Stimulated activated CD4-positive, alpha-beta T cell treated with anti-CD3 and anti-CD28 coated beads, Interleukin-2, amount 100 ng/mL, for 48 hours (primary cell): ENCODE measurements around the gene RP2.

Experiments
- DNase-seq, 2 donors: peaks; one replicate each; pipeline ENCODE4 v3.0.0-alpha.2; 2020

The RP2 gene

GRCh38 chrX:46844913-46845312 lies 8.1 kb downstream of the RP2 start:
- DNase-seq = no peak

DNA sequence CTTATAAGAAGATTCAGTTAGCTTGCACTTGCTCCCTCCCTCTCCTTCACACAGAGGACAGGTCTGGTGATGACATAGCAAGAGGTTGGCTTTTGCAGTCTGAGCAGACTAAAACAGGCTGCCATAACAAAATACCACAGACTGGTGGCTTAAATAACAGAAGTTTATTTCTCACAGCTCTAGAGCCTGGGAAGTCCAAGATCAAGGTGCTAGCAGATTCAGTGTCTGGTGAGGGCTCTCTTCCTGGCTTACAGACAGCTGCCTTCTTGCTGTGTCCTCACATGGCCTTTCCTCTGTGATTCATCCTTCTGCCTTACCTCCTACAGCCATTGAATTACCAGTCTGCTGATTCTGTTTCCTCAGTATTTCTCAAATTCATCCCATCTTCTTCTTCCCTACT lies 13.1 kb downstream of the RP2 start:
- DNase-seq = no peak

DNA sequence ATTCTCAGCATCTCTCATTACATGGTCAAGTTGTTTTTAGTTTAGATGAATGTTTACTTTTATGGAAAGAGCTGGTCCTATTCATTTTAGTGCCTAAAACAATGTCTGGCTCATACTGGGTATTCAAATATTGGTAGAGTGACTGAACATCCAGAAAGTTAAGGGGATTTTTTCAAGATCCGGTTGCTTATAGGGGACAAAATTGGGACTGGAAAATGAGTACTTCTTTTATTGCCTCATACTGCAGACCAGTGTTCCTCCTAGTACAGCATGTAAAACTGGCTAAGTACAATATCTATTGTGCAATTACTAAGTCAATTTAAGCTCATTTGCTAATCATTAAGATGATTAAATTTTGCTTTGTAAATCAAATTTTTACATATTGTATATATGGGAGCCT lies 13.9 kb downstream of the RP2 start:
- no peak for DNase-seq

- no peak for DNase-seq
Observed at GRCh38 chrX:46856483-46856882, 19.6 kb downstream of the RP2 start.

- DNase-seq = no peak
Observed at GRCh38 chrX:46860557-46860956, 23.7 kb downstream of the RP2 start.

- no peak for DNase-seq
Observed at GRCh38 chrX:46863072-46863471, 26.2 kb downstream of the RP2 start.

- no peak for DNase-seq
Observed at GRCh38 chrX:46864606-46865005, 27.8 kb downstream of the RP2 start.

DNA sequence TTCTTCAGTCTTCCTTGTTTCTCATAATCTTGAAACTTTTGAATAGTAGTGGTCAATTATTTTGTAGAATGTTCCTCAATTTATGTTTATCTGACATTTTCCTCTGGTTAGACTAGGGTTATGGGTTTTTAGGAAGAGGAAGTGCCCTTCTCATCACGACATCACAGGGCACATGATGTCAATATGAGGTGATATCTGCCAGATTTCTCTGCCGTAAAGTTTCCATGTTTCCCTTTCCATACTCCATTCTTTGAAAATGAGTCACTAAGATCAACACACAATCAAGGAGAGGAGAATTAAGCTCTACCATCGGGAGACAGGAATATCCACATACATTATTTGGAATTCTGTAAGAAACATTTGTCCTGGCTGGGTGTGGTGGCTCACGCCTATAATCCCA lies 28.4 kb downstream of the RP2 start:
- DNase-seq = no peak

DNA sequence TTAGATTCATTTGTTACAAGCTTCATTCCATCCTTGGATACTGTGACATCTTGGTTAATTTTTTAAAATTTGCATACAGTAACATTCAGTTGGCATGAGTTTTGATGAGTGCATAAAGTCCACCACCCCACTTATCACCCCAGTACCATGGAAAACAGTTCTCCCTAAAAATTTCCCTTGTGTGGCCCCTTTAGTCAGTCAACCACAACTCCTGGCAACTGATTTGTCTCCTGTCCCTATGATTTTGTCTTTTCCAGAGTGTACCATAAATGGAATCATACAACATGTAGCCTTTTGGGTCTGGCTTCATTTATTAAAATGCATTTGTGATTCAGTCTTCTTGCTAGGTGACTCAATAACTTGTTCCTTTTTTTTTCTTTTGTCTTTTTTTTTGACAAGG lies 29.9 kb downstream of the RP2 start:
- DNase-seq = no peak

DNA sequence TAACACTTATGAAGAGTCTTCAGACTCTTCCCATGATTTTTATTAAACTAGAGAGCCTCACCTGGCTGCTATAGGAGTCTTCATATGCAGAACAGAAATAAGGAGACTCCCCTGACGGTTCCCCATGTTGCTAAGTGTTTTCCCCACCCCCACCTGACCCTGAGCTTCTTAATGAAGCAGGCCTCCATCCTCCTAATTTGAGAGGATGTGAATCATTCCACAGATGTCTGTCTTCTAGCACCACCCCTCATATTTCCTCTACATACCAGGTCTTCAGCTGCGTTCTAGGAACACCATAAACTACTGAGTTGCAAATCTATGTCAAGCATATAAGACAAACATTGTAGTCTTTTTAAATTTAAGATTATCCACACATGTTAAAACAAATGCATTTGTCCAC lies 36.9 kb downstream of the RP2 start:
- no peak for DNase-seq

GRCh38 chrX:46876901-46877300 lies 40.1 kb downstream of the RP2 start:
- DNase-seq = no peak

DNA sequence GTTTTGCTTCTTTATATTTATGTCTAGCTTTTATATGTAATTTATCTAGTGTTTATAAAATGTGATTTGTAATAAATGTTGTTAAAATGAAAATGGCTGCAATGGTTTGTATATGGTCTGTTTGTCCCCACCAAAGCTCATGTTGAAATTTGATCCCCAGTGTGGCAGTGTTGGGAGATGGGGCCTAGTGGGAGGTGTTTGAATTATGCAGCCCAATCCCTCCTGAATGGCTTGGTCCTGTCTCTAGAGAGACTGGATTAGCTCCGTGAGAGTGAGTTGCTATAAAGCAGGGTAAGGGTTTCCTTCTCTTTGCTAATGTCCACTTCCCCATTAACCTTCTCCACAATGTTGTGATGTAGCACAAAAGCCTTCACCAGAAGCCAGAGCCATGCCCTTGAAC lies 45.4 kb downstream of the RP2 start:
- no peak for DNase-seq

- DNase-seq = no peak
Observed at GRCh38 chrX:46884799-46885198, 48.0 kb downstream of the RP2 start.

GRCh38 chrX:46898207-46898606 lies 61.4 kb downstream of the RP2 start:
- DNase-seq = no peak

GRCh38 chrX:46903458-46904242 lies 66.8 kb downstream of the RP2 start:
- peak in 1 of 2 donors; percentile 44 for DNase-seq

- DNase-seq = no peak
Observed at GRCh38 chrX:46904626-46905025, 67.8 kb downstream of the RP2 start.

GRCh38 chrX:46910415-46910814 lies 73.6 kb downstream of the RP2 start:
- no peak for DNase-seq

GRCh38 chrX:46912098-46912602 lies 75.3 kb downstream of the RP2 start, which contains the start of gene JADE3:
JADE3 (plus strand) TSS chrX:46912421; CDS start chrX:46984895, 72,474 bp downstream.
- DNase-seq = no peak

- no peak for DNase-seq
Observed at GRCh38 chrX:46912603-46913491, 76.0 kb downstream of the RP2 start.

- DNase-seq = no peak
Observed at GRCh38 chrX:46913667-46914066, 76.8 kb downstream of the RP2 start.

DNA sequence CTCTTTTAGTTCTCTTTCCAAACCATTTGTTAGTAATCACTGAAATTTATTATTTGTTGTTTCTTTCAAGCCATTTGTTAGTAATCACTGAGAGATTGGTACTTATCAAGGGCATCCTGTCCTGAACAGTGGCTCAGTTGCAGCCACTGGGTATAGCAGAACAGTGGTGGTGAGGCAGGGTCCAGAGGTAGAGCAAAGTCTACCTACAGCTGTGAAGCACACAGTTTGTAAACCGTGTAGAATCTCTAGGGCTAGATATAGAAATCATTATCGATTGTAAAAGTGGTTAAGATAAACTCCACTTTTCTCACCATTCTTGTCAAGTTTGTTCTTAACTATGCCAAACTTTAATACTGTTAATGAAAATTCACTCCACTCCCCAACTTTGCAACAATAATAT lies 79.4 kb downstream of the RP2 start:
- no peak for DNase-seq

DNA sequence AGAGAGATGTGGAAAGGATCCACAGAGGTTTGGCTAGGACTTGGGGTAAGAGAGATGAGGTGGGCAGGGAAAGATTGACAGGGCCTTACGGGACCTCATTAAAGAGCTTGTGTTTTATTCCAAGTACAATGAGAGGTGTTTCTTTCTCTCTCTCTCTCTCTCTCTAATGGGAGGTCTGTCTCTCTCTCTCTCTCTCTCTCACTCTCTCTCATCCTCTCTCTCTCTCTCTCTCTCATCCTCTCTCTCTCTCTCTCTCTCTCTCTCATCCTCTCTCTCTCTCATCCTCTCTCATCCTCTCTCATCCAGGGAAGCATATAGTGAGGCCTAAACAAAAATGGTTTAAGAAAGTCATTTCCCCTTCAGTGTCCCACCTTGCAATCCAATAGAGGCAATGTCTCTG lies 80.8 kb downstream of the RP2 start:
- no peak for DNase-seq

DNA sequence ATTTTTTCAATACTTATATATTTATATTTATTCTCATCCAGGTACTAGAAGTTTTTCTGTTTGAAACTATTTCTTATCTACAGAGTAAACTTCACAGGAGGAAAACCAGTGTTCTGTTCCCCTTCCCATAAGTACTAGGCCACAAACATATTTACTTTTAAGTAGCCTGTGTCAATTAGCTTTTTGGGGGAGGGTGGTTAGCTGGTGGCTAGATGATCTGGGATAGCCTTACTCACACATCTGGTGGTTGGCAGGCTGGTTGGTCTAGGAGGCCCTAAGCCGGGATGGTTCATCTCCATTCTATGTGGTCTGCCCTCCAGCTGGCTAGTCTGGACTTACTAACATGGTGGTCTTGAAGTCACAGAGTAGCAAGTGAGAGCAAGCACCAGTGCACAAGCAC lies 81.6 kb downstream of the RP2 start:
- DNase-seq = no peak

- no peak for DNase-seq
Observed at GRCh38 chrX:46920235-46920634, 83.4 kb downstream of the RP2 start.
